ENCODE measurements around the gene B4GAT1.
"Not testable (repeated sequence)": the region's sequence is repeated elsewhere in the genome, so short reads cannot be mapped to it uniquely, and the experiment has no call there.

Gene B4GAT1

GRCh38 chr11:66347425-66348276 is at the start of gene B4GAT1:
TSS of gene B4GAT1 (minus strand) at chr11:66347629. CDS start at chr11:66347545, 84 bp downstream.
- DNase-seq: peak; percentile 86

- no peak for DNase-seq
Measured at GRCh38 chr11:66393954-66394353, 46.5 kb upstream of the B4GAT1 start.

DNA sequence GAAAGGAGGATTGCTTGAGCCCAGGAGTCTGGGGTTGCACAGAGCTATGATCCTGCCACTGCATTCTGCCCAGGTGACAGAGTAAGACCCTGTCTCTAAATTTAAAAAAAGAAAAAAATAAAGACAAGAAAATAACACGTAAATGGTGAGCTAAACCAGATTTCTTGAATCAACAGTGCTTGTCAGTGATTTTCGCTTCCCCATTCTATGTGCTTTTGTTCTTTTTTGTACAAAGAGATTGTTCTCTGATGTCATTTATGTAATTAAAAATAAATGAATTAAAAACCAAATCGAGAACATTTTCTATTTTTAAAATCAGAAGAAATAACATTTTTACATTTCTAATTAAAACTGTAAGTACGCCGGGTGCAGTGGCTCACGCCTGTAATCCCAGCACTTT is 43.9 kb upstream of the B4GAT1 start:
- DNase-seq: no peak

GRCh38 chr11:66388780-66389386 is 41.5 kb upstream of the B4GAT1 start:
- DNase-seq: peak; percentile 84

- DNase-seq: peak; percentile 91
Measured at GRCh38 chr11:66386171-66387069, 39.0 kb upstream of the B4GAT1 start.

GRCh38 chr11:66384316-66384715 is 36.9 kb upstream of the B4GAT1 start:
- not testable (repeated sequence) for DNase-seq

GRCh38 chr11:66380264-66380663 is 32.8 kb upstream of the B4GAT1 start:
- peak; percentile 54 for DNase-seq

DNA sequence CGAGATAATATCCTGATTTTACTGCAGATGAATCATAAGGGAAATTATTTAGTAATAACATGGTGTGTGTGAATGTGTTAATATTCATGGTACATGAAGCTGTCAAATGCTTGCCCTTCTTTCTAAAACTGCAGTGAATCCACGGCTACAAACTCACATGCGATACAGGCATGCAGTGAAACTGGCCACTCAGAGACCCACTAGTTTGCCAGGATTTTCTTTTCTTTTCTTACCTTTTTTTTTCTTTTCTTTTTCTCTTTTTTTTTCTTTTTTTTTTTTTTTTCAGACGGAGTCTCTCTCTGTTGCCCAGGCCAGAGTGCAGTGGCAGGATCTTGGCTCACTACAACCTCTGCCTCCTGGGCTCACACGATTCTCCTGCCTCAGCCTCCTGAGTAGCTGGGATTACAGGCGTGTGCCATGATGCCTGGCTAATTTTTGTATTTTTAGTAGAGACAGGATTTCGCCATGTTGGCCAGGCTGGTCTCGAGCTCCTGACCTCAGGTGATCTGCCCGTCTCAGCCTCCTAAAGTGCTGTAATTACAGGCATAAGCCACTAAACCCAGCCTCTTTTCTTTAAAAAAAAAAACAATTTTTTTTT is 26.4 kb upstream of the B4GAT1 start:
- DNase-seq: not testable (repeated sequence)

GRCh38 chr11:66373265-66373664 is 25.8 kb upstream of the B4GAT1 start:
- peak; percentile 51 for DNase-seq

DNA sequence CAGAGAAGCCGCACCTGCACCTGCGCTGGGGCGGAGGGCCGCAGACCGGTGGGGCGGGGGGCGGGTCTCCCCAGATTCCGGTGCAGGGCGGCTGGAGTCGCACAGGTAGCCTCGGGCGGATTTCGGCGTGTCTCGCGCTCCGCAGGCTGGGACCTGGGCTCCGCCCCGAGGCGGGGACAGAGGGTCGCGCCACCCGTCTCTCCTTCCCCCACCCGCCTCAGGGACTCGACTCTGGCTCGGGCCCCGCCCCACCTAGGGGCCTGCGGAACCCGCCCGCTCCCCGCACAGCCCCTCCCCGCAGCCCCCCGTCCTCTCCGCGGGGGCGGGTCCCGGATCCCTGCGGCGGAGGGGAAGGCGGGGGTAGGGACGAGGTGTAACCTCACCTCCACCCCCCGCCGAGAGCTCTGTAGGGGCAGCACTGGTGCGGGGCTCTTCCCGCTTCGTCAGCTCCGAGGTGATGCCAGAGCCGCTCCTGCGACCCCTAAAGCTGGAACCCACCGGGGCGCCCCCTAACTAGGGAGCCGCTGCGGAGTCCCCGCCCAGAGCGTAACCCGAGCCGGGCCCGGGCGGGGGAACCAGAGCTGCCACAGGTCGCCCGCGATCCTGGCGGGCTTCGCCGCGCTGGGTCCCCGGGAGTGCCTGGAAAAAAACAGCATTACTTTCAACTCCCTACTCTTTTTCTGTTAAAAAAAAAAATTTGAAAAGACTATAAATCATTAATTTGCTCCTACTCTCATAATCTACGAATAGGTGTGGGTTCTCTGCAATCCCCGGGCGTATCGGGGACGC is 24.4 kb upstream of the B4GAT1 start, which contains the start of gene SLC29A2:
SLC29A2 (minus strand) TSS at position 134 of the 789 bp plus-strand sequence. CDS start 169 bp downstream, outside the sequence.
- DNase-seq: peak; percentile 96

DNA sequence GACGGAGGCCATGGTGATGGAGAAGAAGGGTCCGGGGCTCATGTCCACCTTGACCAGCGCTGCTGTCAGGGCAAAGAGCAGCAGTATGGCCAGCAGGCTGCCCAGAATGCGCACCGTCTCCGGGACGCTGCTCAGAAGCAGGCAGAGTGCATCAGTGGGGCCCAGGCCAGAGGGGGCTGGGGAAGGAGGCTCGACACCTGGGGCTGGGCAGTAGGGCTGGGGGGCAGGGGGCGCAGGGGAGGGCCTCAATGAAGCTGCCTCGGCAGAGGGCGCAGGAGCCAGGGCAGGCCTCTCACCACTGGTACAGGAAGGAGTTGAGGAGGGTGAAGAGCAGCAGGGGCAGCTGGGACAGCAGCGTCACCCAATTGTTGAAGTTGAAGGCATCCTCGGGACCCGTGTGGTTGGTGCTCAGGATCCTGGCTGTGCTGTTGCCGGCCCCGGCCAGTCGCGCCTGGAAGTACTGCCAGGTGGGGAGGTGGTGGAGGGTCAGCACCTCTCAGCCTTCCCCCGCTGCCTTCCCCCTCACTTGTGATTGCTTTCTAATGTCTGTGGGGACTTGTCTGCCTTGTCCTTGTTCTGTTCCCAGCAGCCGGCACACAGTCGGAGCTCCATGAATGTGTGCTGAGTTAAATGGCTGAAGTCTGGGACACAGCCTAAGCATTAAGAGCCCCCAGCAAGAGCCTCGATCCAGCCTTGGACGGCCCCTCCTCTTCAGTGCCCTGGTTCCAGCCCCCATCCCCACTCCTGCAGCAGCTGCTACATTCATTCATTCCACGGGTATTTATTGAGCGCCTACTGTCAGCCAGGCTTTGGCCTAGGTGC is 21.9 kb upstream of the B4GAT1 start:
- DNase-seq: no peak

GRCh38 chr11:66368484-66368883 is 21.1 kb upstream of the B4GAT1 start:
- DNase-seq: no peak

DNA sequence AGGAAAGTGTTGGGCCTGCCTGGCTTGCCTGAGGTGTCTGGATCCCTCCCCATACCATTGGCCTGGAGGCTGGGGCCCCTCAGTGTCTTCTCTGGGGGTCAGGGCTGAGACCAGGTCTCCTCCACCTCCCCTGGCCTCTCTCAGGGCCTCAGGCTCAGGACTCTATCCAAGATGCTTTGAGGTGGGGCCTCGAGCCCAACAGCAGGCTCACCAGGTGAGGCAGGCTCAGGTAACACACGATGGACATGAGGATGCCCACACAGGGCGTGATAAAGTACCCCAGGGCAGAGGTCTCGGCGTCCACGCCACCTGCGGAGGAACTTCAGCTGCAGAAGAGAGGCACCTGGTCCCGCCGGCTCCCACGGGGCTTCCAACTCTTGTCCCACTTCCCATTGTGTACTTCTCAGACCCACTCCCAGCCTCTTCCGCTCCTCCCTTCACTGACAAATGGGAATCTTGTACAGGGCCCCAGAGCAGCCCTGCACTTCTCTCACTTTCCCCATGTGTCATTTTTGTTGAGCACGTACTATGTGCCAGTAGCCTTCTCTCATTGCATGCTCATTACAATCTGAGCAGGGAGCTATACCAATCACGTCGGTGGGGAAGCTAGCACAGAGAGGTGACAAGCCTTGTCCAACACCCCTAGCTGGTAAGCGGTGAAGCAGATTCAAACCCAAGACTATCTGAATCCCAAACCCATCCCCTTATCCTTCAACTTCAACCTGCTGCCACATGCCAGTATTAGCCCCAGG is 20.3 kb upstream of the B4GAT1 start:
- DNase-seq: no peak

GRCh38 chr11:66366844-66367477 is 19.5 kb upstream of the B4GAT1 start:
- DNase-seq: no peak

DNA sequence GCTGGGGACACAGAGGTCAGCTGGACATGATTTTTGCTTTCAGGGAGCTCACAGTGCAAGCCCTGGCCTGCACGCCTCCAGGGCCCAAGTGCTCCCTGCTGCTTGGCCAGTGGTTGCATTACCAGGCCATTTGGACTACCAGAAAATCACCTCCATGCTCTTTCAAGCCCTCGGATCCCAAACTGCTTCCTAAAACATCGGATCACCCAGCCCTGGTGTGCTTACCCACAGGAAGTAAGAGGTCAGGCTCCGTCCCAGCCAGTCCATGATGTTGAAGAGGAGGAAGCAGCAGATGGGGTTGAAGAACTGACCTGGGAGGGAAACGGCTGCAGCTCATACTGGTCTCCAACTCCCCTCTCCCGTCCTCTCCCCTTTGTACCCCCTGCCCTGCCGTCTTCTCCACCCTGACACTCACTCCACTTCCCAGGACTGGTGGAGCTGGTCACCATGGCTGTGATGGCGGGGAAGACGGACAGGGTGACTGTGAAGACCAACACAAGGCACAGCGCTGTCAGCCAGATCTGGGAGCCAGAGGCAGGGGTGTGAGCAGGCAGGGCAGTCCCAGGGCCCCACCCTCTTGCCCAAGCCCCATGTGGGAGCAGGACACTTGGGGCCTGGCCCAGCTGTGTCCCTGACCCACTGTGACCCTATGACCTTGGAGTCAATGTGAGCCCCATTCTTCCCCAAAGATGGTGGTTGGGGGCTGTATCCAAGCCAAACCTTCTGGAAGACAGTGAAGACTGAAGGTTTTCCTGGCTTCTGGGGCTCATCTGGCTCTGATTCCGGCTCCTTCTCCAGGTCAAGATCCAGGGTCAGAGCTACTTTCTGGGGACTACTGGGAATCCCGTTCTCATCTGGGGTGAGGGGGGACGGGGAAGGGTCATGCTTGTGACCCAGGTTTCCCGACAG is 18.5 kb upstream of the B4GAT1 start:
- DNase-seq: no peak

DNA sequence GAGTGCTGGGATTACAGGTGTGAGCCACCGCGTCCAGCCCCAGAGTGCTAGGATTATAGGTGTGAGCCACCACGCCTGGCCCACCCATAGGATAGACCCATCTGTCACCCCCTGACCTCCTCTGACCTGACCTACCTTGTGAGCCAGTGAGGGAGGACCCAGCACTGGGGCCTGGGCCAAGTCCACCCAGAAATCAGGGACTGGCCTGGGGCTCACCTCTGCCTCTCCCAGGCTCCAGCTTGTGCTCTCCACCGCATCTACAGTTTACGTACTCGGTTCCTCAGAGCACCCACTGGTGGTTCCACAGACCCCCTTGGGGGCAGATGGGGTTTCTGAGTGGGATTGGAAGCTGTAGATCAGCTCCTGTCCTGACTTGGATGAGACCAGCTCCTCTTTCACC is 17.7 kb upstream of the B4GAT1 start:
- DNase-seq: no peak

GRCh38 chr11:66363805-66364535 is 16.5 kb upstream of the B4GAT1 start:
- peak; percentile 72 for DNase-seq

GRCh38 chr11:66363187-66363601 is 15.8 kb upstream of the B4GAT1 start:
- no peak for DNase-seq

Measured in NCI-H82 (cell line).